SK-N-SH (cell line): ENCODE results near the gene NUP54.

ENCODE experiments used
- CHD2 ChIP-seq: fragments of 150-350 bp; IDR thresholded peaks from 2 replicates; pipeline ENCODE4 v1.6.1; 2018; ENCODE audit warnings: low read length; ENCODE audit not compliant: partially characterized antibody
- GABPA ChIP-seq: IDR thresholded peaks from 2 replicates; pipeline ENCODE4 v1.4.0; 2012; ENCODE audit warnings: low read depth, mild to moderate bottlenecking
- POLR2AphosphoS5 ChIP-seq: IDR thresholded peaks from 2 replicates; pipeline ENCODE4 v1.6.1; 2012; ENCODE audit warnings: low read depth, low read length
- TF ChIP-seq, protein P1 (sequence below): fragments of 200-600 bp; sonication (generic); IDR thresholded peaks from 2 replicates; pipeline ENCODE4 v1.6.1; 2017; ENCODE audit warnings: antibody characterized with exemption, mild to moderate bottlenecking, moderate library complexity
- TF ChIP-seq, protein P2 (sequence below): IDR thresholded peaks from 2 replicates; pipeline ENCODE4; 2012

DNA sequence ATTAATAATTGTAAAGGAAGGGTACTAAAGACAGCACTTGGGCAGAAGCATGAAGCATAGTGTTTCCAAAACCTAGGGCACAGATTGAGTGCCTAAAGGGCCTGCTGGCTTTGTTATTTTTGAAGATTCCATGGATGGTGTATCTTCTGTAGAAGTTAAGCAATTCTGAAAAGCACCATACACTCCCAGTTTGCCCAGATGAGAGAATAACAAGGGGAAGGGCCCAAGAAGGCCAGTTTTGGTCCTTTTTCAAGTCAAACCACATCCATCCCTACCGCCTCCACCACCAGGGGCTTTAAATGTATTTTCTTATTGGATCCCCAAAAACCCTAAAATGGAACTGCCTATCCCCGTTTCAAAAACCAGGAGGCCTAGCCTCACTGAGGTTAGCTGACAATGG, 48.2 kb upstream of the NUP54 start:
- no peak for TF ChIP-seq POLR2AphosphoS5
- no peak for TF ChIP-seq GABPA
- TF ChIP-seq, protein P1, sequence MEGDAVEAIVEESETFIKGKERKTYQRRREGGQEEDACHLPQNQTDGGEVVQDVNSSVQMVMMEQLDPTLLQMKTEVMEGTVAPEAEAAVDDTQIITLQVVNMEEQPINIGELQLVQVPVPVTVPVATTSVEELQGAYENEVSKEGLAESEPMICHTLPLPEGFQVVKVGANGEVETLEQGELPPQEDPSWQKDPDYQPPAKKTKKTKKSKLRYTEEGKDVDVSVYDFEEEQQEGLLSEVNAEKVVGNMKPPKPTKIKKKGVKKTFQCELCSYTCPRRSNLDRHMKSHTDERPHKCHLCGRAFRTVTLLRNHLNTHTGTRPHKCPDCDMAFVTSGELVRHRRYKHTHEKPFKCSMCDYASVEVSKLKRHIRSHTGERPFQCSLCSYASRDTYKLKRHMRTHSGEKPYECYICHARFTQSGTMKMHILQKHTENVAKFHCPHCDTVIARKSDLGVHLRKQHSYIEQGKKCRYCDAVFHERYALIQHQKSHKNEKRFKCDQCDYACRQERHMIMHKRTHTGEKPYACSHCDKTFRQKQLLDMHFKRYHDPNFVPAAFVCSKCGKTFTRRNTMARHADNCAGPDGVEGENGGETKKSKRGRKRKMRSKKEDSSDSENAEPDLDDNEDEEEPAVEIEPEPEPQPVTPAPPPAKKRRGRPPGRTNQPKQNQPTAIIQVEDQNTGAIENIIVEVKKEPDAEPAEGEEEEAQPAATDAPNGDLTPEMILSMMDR: no peak
- TF ChIP-seq, protein P2, sequence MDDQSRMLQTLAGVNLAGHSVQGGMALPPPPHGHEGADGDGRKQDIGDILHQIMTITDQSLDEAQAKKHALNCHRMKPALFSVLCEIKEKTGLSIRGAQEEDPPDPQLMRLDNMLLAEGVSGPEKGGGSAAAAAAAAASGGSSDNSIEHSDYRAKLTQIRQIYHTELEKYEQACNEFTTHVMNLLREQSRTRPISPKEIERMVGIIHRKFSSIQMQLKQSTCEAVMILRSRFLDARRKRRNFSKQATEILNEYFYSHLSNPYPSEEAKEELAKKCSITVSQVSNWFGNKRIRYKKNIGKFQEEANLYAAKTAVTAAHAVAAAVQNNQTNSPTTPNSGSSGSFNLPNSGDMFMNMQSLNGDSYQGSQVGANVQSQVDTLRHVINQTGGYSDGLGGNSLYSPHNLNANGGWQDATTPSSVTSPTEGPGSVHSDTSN: no peak
- no peak for TF ChIP-seq CHD2
